Skeletal muscle satellite cell (primary cell): ENCODE measurements around the gene MTARC2.
A peak's percentile ranks its signal among the peaks of the same experiment; 100 is the strongest.

ENCODE experiments used
- H3K27me3 ChIP-seq: 2 replicates; pipeline ENCODE4 v1.7.0; 2013; ENCODE audit warnings: low read length; ENCODE audit not compliant: control insufficient read depth, insufficient read depth
- H3K36me3 ChIP-seq: 2 replicates; pipeline ENCODE4 v1.7.0; 2013; ENCODE audit warnings: mild to moderate bottlenecking, control low read depth, low read length; ENCODE audit not compliant: insufficient read depth
- H3K4me1 ChIP-seq: 2 replicates; pipeline ENCODE4 v1.7.0; 2013; ENCODE audit warnings: low read length; ENCODE audit not compliant: control insufficient read depth, insufficient read depth
- H3K4me2 ChIP-seq: 2 replicates; pipeline ENCODE4 v1.7.0; 2013; ENCODE audit warnings: mild to moderate bottlenecking, low read length
- H3K4me3 ChIP-seq: 2 replicates; pipeline ENCODE4 v1.7.0; 2013; ENCODE audit warnings: low read length
- H3K9ac ChIP-seq: 2 replicates; pipeline ENCODE4 v1.7.0; 2013; ENCODE audit warnings: mild to moderate bottlenecking, low read depth, low read length, moderate library complexity
- H3K9me3 ChIP-seq: replicated peaks from 2 replicates; pipeline ENCODE4 v1.7.0; 2013; ENCODE audit warnings: mild to moderate bottlenecking, control low read depth, low read length

Gene MTARC2

GRCh38 chr1:220808345-220809186 lies 60.4 kb downstream of the MTARC2 start:
- no peak overlapping the region for H3K9ac ChIP-seq
- no peaks in the 10 kb centered on the region for H3K9me3 ChIP-seq
- H3K36me3 ChIP-seq = no peaks in the 10 kb centered on the region
- no peaks in the 10 kb centered on the region for H3K4me1 ChIP-seq
- H3K4me3 ChIP-seq = no peak overlapping the region
- H3K4me2 ChIP-seq = no peak overlapping the region
- no peaks in the 10 kb centered on the region for H3K27me3 ChIP-seq

GRCh38 chr1:220809187-220809550 lies 61.0 kb downstream of the MTARC2 start:
- no peaks in the 10 kb centered on the region for H3K27me3 ChIP-seq
- H3K36me3 ChIP-seq = no peaks in the 10 kb centered on the region
- no peaks in the 10 kb centered on the region for H3K4me1 ChIP-seq
- H3K9ac ChIP-seq = no peak overlapping the region
- H3K4me2 ChIP-seq = no peak overlapping the region
- no peaks in the 10 kb centered on the region for H3K9me3 ChIP-seq
- no peak overlapping the region for H3K4me3 ChIP-seq

- no peaks in the 10 kb centered on the region for H3K9me3 ChIP-seq
- H3K4me3 ChIP-seq = no peak overlapping the region
- H3K4me2 ChIP-seq = no peak overlapping the region
- no peaks in the 10 kb centered on the region for H3K27me3 ChIP-seq
- H3K4me1 ChIP-seq = no peaks in the 10 kb centered on the region
- H3K36me3 ChIP-seq = no peaks in the 10 kb centered on the region
- H3K9ac ChIP-seq = no peak overlapping the region
Measured at GRCh38 chr1:220809704-220810103, 61.6 kb downstream of the MTARC2 start.

GRCh38 chr1:220810179-220810653 lies 62.1 kb downstream of the MTARC2 start:
- no peaks in the 10 kb centered on the region for H3K4me1 ChIP-seq
- peak overlapping the region; percentile 38 for H3K4me3 ChIP-seq
- no peaks in the 10 kb centered on the region for H3K36me3 ChIP-seq
- no peaks in the 10 kb centered on the region for H3K9me3 ChIP-seq
- no peaks in the 10 kb centered on the region for H3K27me3 ChIP-seq
- no peak overlapping the region for H3K9ac ChIP-seq
- H3K4me2 ChIP-seq = peak overlapping the region; percentile 71

- Histone ChIP-seq H3K36me3 (no peaks in the 10 kb centered on the region), H3K9ac (no peak overlapping the region), H3K4me2 (no peak overlapping the region), H3K27me3 (no peaks in the 10 kb centered on the region), H3K4me1 (no peaks in the 10 kb centered on the region), H3K4me3 (no peak overlapping the region), H3K9me3 (no peaks in the 10 kb centered on the region)
Measured at GRCh38 chr1:220810963-220811362, 62.8 kb downstream of the MTARC2 start.

GRCh38 chr1:220811695-220812094 lies 63.6 kb downstream of the MTARC2 start:
- no peaks in the 10 kb centered on the region for H3K36me3 ChIP-seq

GRCh38 chr1:220812308-220812707 lies 64.2 kb downstream of the MTARC2 start:
- H3K9me3 ChIP-seq = no peaks in the 10 kb centered on the region
- no peaks in the 10 kb centered on the region for H3K4me1 ChIP-seq
- H3K27me3 ChIP-seq = no peaks in the 10 kb centered on the region
- no peak overlapping the region for H3K9ac ChIP-seq
- H3K4me3 ChIP-seq = no peak overlapping the region
- H3K4me2 ChIP-seq = no peak overlapping the region
- H3K36me3 ChIP-seq = no peaks in the 10 kb centered on the region

More at GRCh38 chr1:220811695-220812094, 63.6 kb downstream of the MTARC2 start:
- no peaks in the 10 kb centered on the region for H3K27me3 ChIP-seq
- no peaks in the 10 kb centered on the region for H3K4me1 ChIP-seq
- H3K9ac ChIP-seq = no peak overlapping the region
- H3K9me3 ChIP-seq = no peaks in the 10 kb centered on the region
- H3K4me2 ChIP-seq = no peak overlapping the region
- no peak overlapping the region for H3K4me3 ChIP-seq

GRCh38 chr1:220813013-220813412 lies 64.9 kb downstream of the MTARC2 start:
- Histone ChIP-seq H3K4me2 (no peak overlapping the region), H3K4me3 (no peak overlapping the region), H3K9me3 (no peaks in the 10 kb centered on the region), H3K4me1 (no peaks in the 10 kb centered on the region), H3K9ac (no peak overlapping the region), H3K27me3 (no peaks in the 10 kb centered on the region), H3K36me3 (no peaks in the 10 kb centered on the region)

GRCh38 chr1:220815409-220815808 lies 67.3 kb downstream of the MTARC2 start:
- H3K4me3 ChIP-seq = no peak overlapping the region
- H3K27me3 ChIP-seq = no peaks in the 10 kb centered on the region
- no peak overlapping the region for H3K9ac ChIP-seq
- H3K4me1 ChIP-seq = peaks cover 18% of the 10 kb centered on the region
- H3K36me3 ChIP-seq = no peaks in the 10 kb centered on the region
- H3K9me3 ChIP-seq = no peaks in the 10 kb centered on the region
- no peak overlapping the region for H3K4me2 ChIP-seq

GRCh38 chr1:220817907-220818306 lies 69.8 kb downstream of the MTARC2 start:
- no peak overlapping the region for H3K9ac ChIP-seq
- no peak overlapping the region for H3K4me2 ChIP-seq
- H3K4me3 ChIP-seq = no peak overlapping the region
- no peaks in the 10 kb centered on the region for H3K36me3 ChIP-seq
- H3K9me3 ChIP-seq = no peaks in the 10 kb centered on the region
- peaks cover 18% of the 10 kb centered on the region for H3K4me1 ChIP-seq
- H3K27me3 ChIP-seq = no peaks in the 10 kb centered on the region

- no peaks in the 10 kb centered on the region for H3K36me3 ChIP-seq
- peak overlapping the region; percentile 37 for H3K4me2 ChIP-seq
- H3K9ac ChIP-seq = no peak overlapping the region
- no peak overlapping the region for H3K4me3 ChIP-seq
- H3K27me3 ChIP-seq = no peaks in the 10 kb centered on the region
- H3K9me3 ChIP-seq = no peaks in the 10 kb centered on the region
- peaks cover 18% of the 10 kb centered on the region for H3K4me1 ChIP-seq
Measured at GRCh38 chr1:220818421-220819173, 70.5 kb downstream of the MTARC2 start.
